Measurements from ENCODE around the gene ZNF473. TPM values are rescaled to one million over a fixed set of nuclear protein-coding genes. Genes with fewer than 3 reads are reported as not detected.

Gene ZNF473
- total and polyA plus RNA-seq, 2 donors (not counting 3 experiments of a cell fraction or from before 2014, with no cell fraction given), result 3.8 to 8.7 TPM

DNA sequence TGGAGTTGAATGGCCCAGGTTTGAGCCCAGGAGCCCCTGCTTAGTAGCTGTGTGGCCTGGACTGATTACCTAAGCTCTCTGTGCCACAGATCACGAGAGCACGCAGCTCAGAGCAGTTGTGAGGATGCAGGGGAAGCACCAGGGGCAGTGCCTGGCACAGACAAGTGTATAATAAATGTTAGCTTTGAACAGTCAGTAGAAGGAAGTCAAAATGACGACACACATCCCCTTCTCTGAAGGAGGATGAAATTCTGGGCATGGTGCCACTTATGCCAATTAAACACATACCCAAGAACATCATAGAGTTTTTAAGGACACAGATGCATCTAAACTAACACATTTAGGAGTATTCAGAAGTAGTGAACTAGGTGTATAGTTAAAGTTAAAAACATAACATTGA, 39.9 kb upstream of the ZNF473 start:
- H3K36me3 ChIP-seq (ENCODE audit: control insufficient read depth in 2 of 2, extremely low read depth in 1 of 2, insufficient read depth in 2 of 2, low read length in 2 of 2), result peaks cover 0 to 5% of the 10 kb centered on the region in 2 experiments
- H3K4me3 ChIP-seq (replicated peaks in 1 of 3; ENCODE audit: insufficient read depth in 1 of 3, low read depth in 1 of 3, low read length in 3 of 3), result no peak overlapping the region
- H3K9me3 ChIP-seq (replicated peaks; ENCODE audit: control insufficient read depth, insufficient read depth, low read length), result no peaks in the 10 kb centered on the region
- dilution Hi-C loops (cut with MboI; ENCODE audit: extremely low pct_ligation_motif_present, low sequenced_read_pairs) (no loop called here), intact Hi-C loops (cut with micrococcal nuclease) (no loop called here)
- CTCF ChIA-PET, result interaction anchor here (0.6 to 2.2 kb wide), 5 partner anchors 10 to 83 kb away, joined by 3 to 7 read pairs (median 6); no protein-coding TSS in a partner anchor
- no TSS peak for BruUV-seq (replicated peaks)
- no peaks in the 10 kb centered on the region for H3K79me2 ChIP-seq (ENCODE audit: control insufficient read depth, insufficient read depth, low read length)
- no peak for FAIRE-seq
- no peaks in the 10 kb centered on the region for H3K4me1 ChIP-seq (ENCODE audit: control insufficient read depth, extremely low read depth, insufficient read depth, low read length)
- POLR2A ChIA-PET, result no interaction called here
- no peak overlapping the region for H3K9ac ChIP-seq (replicated peaks; ENCODE audit: extremely low read depth, insufficient read depth, low read length)
- no peaks in the 10 kb centered on the region for H3K27me3 ChIP-seq (ENCODE audit: control insufficient read depth in 2 of 2, insufficient read depth in 2 of 2, low read length in 2 of 2)
- TF ChIP-seq FOS (IDR thresholded peaks at IDR 0.05; ENCODE audit: borderline replicate concordance, insufficient read depth, low read length) (no peak), MYC (IDR thresholded peaks at IDR 0.05; ENCODE audit: low read depth, low read length) (no peak), GATA2 (IDR thresholded peaks at IDR 0.05; ENCODE audit: insufficient read depth, insufficient read length, low read depth, low read length) (no peak), POLR2AphosphoS5 (IDR thresholded peaks at IDR 0.05; ENCODE audit: insufficient read depth, low read depth, low read length) (no peak)
- TF ChIP-seq, protein P1, sequence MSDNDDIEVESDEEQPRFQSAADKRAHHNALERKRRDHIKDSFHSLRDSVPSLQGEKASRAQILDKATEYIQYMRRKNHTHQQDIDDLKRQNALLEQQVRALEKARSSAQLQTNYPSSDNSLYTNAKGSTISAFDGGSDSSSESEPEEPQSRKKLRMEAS (IDR thresholded peaks at IDR 0.05; ENCODE audit: insufficient read depth, insufficient read length), result no peak
- no peak overlapping the region for H2AFZ ChIP-seq (ENCODE audit: low read depth, low read length)
- DNase-seq (ENCODE audit: low read depth, low spot score), result peak; percentile 16
- H4K20me1 ChIP-seq (replicated peaks; ENCODE audit: control insufficient read depth, extremely low read depth, insufficient read depth, low read length), result no peaks in the 10 kb centered on the region
- no peaks in the 10 kb centered on the region for H3K9me1 ChIP-seq (replicated peaks; ENCODE audit: control insufficient read depth, extremely low read depth, insufficient read depth, low read length)
- H3K27ac ChIP-seq (ENCODE audit: insufficient read depth, low read depth, low read length), result no peak overlapping the region
- no peak overlapping the region for H3K4me2 ChIP-seq (ENCODE audit: insufficient read depth, low read length)

DNA sequence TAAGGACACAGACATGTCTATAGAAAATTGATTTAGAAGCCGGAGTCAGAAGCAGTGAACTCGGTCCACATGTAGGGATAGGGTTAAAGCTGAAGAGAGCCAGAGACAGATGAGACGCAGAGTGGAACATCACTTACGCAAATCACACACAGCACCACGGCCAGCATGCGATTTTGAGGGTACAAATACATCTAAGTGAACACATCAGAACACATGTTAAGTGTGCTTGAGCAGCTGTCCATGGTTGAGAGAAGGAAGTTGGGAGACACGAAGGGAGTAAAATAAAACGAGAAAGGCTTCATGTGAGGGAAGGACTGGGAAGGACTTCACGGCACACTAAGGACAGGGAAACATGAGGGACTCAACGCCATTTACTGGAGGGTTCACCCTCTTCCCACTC, 39.5 kb upstream of the ZNF473 start:
- no peaks in the 10 kb centered on the region for H3K9me1 ChIP-seq (replicated peaks; ENCODE audit: control insufficient read depth, extremely low read depth, insufficient read depth, low read length)
- no peaks in the 10 kb centered on the region for H3K4me1 ChIP-seq (ENCODE audit: control insufficient read depth, extremely low read depth, insufficient read depth, low read length)
- DNase-seq (ENCODE audit: low read depth, low spot score), result no peak
- H3K9ac ChIP-seq (replicated peaks; ENCODE audit: extremely low read depth, insufficient read depth, low read length), result no peak overlapping the region
- TF ChIP-seq GATA2 (IDR thresholded peaks at IDR 0.05; ENCODE audit: insufficient read depth, insufficient read length, low read depth, low read length) (no peak), FOS (IDR thresholded peaks at IDR 0.05; ENCODE audit: borderline replicate concordance, insufficient read depth, low read length) (no peak), POLR2AphosphoS5 (IDR thresholded peaks at IDR 0.05; ENCODE audit: insufficient read depth, low read depth, low read length) (no peak), JUN (IDR thresholded peaks at IDR 0.05; ENCODE audit: borderline replicate concordance, insufficient read depth, insufficient read length, low read depth) (no peak), POLR2A (IDR thresholded peaks at IDR 0.05; ENCODE audit: low read depth, low read length) (no peak), MYC (IDR thresholded peaks at IDR 0.05; ENCODE audit: low read depth, low read length) (no peak), EZH2 (IDR thresholded peaks at IDR 0.05; ENCODE audit: borderline replicate concordance, low read depth, low read length, severe bottlenecking) (no peak), CTCF (IDR thresholded peaks at IDR 0.05; ENCODE audit: extremely low read depth in 1 of 2, insufficient read depth in 1 of 2, low read depth in 1 of 2, low read length in 2 of 2) (no peak)
- TF ChIP-seq, protein P1 (IDR thresholded peaks at IDR 0.05; ENCODE audit: insufficient read depth, insufficient read length), result no peak
- H4K20me1 ChIP-seq (replicated peaks; ENCODE audit: control insufficient read depth, extremely low read depth, insufficient read depth, low read length), result no peaks in the 10 kb centered on the region
- no peaks in the 10 kb centered on the region for H3K27me3 ChIP-seq (ENCODE audit: control insufficient read depth in 2 of 2, insufficient read depth in 2 of 2, low read length in 2 of 2)
- H2AFZ ChIP-seq (ENCODE audit: low read depth, low read length), result no peak overlapping the region
- ChIA-PET POLR2A (no interaction called here), CTCF (interaction anchor here (1.1 to 2.2 kb wide), 4 partner anchors 11 to 50 kb away, joined by 3 to 8 read pairs (median 5); no protein-coding TSS in a partner anchor)
- intact Hi-C loops (cut with micrococcal nuclease) (no loop called here), dilution Hi-C loops (cut with MboI; ENCODE audit: extremely low pct_ligation_motif_present, low sequenced_read_pairs) (no loop called here)
- no peak overlapping the region for H3K4me3 ChIP-seq (replicated peaks in 1 of 3; ENCODE audit: insufficient read depth in 1 of 3, low read depth in 1 of 3, low read length in 3 of 3)
- no peak overlapping the region for H3K4me2 ChIP-seq (ENCODE audit: insufficient read depth, low read length)
- FAIRE-seq, result no peak
- H3K79me2 ChIP-seq (ENCODE audit: control insufficient read depth, insufficient read depth, low read length), result no peaks in the 10 kb centered on the region
- H3K9me3 ChIP-seq (replicated peaks; ENCODE audit: control insufficient read depth, insufficient read depth, low read length), result no peaks in the 10 kb centered on the region
- H3K36me3 ChIP-seq (ENCODE audit: control insufficient read depth in 2 of 2, extremely low read depth in 1 of 2, insufficient read depth in 2 of 2, low read length in 2 of 2), result peaks cover 0 to 5% of the 10 kb centered on the region in 2 experiments
- no TSS peak for BruUV-seq (replicated peaks)
- H3K27ac ChIP-seq (ENCODE audit: insufficient read depth, low read depth, low read length), result no peak overlapping the region
